Natural killer cell (primary cell): ENCODE data around the gene OR9K2. TPM values are rescaled to one million over a fixed set of nuclear protein-coding genes. Genes with fewer than 3 reads are reported as not detected.
A peak's percentile ranks its signal among the peaks of the same experiment; 100 is the strongest.
"Not testable (repeated sequence)": the region's sequence is repeated elsewhere in the genome, so short reads cannot be mapped to it uniquely, and the experiment has no call there.

Experiments
- ATAC-seq, 3 donors: fragments of 150-1000 bp in 2 of 3; fragments of 200-7000 bp in 1 of 3; cut with Tn5 transposase; 1 replicate in 1 of 3; 2 replicates in 2 of 3; pipeline ENCODE4 v1.10.0; 2021; ENCODE audit warnings: mild to moderate bottlenecking in 2 of 3, moderate library complexity in 2 of 3
- DNase-seq, 2 donors: peaks; one replicate each; pipeline versions ENCODE4 v3.0.0 to v3.0.0-alpha.2; 2013 to 2021; ENCODE audit warnings: mixed read lengths in 1 of 2
- H3K27ac ChIP-seq: one replicate; pipeline ENCODE4 v1.5.1; 2013; ENCODE audit warnings: mild to moderate bottlenecking, low read length
- H3K27me3 ChIP-seq: one replicate; pipeline ENCODE4 v1.6.1; 2013; ENCODE audit warnings: low read length; ENCODE audit not compliant: control insufficient read depth, insufficient read depth
- H3K36me3 ChIP-seq: one replicate; pipeline ENCODE4 v1.6.1; 2013; ENCODE audit warnings: low read length; ENCODE audit not compliant: control insufficient read depth, insufficient read depth
- H3K4me1 ChIP-seq: one replicate; pipeline ENCODE4 v1.6.1; 2013; ENCODE audit warnings: low read length; ENCODE audit not compliant: control insufficient read depth, insufficient read depth
- H3K4me3 ChIP-seq: one replicate; pipeline ENCODE4 v1.5.1; 2013; ENCODE audit warnings: low read length
- H3K9me3 ChIP-seq: one replicate; pipeline ENCODE4 v1.6.1; 2013; ENCODE audit warnings: low read length; ENCODE audit not compliant: control insufficient read depth, insufficient read depth
- H3K27ac Mint-ChIP-seq, 2 donors: one replicate each; pipeline ENCODE4 v1.8.0; 2022; ENCODE audit warnings: mild to moderate bottlenecking in 2 of 2, mixed read lengths in 2 of 2, moderate library complexity in 1 of 2
- H3K27me3 Mint-ChIP-seq, 2 donors: one replicate each; pipeline ENCODE4 v1.8.0; 2022; ENCODE audit warnings: low read depth in 2 of 2, mixed read lengths in 2 of 2
- H3K36me3 Mint-ChIP-seq: one replicate; pipeline ENCODE4 v1.8.0; 2022; ENCODE audit warnings: mixed read lengths
- H3K4me1 Mint-ChIP-seq, 2 donors: one replicate each; pipeline ENCODE4 v1.8.0; 2022; ENCODE audit warnings: mixed read lengths in 2 of 2
- H3K4me3 Mint-ChIP-seq: one replicate; pipeline ENCODE4 v1.8.0; 2022; ENCODE audit warnings: mild to moderate bottlenecking, moderate library complexity, mixed read lengths
- H3K9me3 Mint-ChIP-seq, 2 donors: one replicate each; pipeline ENCODE4 v1.8.0; 2022; ENCODE audit warnings: mixed read lengths in 2 of 2
- CTCF ChIP-seq: fragments of 200-600 bp; IDR thresholded peaks from one replicate; pipeline ENCODE4 v1.8.0; 2022; ENCODE audit warnings: antibody characterized with exemption
- WGBS: methylation state at CpG from one replicate; pipeline ENCODE4 v1.1.7; 2013; ENCODE audit warnings: missing lambda C conversion rate; ENCODE audit not compliant: insufficient coverage; 5-methylcytosine and 5-hydroxymethylcytosine counted together
- intact Hi-C: fragments of 100-400 bp; cut with micrococcal nuclease; formaldehyde crosslinking; loops from one replicate; pipeline ENCODE4 v1.14.2; 2022
- total RNA-seq, 4 donors: library from RNA; stranded (reverse); fragments of 120-200 nt in 1 of 4; gene quantifications; one replicate each; pipeline versions ENCODE4 v1.2.3 to v1.2.4, GENCODE V29; 2013 to 2022

Gene OR9K2
- total RNA-seq, 3 donors from 2014 or later (not counting 1 experiment from before 2014, with no cell fraction given) = not detected

- no peaks in the 10 kb centered on the region for H3K4me1 ChIP-seq
- WGBS = 67% methylated on average over 1 of the region's 1 CpG
- H3K36me3 ChIP-seq = no peaks in the 10 kb centered on the region
- intact Hi-C loops = no loop called here
- Mint-ChIP-seq H3K9me3 (no peaks in the 10 kb centered on the region), H3K27ac (no peak overlapping the region), H3K27me3 (peaks cover 47 to 60% of the 10 kb centered on the region in 2 donors), H3K4me3 (no peak overlapping the region), H3K36me3 (no peaks in the 10 kb centered on the region), H3K4me1 (no peaks in the 10 kb centered on the region)
- H3K4me3 ChIP-seq = no peak overlapping the region
- no peak for TF ChIP-seq CTCF
- no peaks in the 10 kb centered on the region for H3K9me3 ChIP-seq
- DNase-seq (no peak), ATAC-seq (no peak)
- H3K27ac ChIP-seq = no peak overlapping the region
- peaks cover 25% of the 10 kb centered on the region for H3K27me3 ChIP-seq
Measured at GRCh38 chr12:55132816-55133215, 6.6 kb downstream of the OR9K2 start.

- intact Hi-C loops = loop anchor here (1.0 to 5.0 kb wide), 3 partner anchors 150 to 441 kb away; no protein-coding TSS in a partner anchor
- Histone ChIP-seq H3K4me3 (no peak overlapping the region), H3K4me1 (no peaks in the 10 kb centered on the region), H3K36me3 (no peaks in the 10 kb centered on the region), H3K27ac (no peak overlapping the region), H3K9me3 (no peaks in the 10 kb centered on the region), H3K27me3 (no peaks in the 10 kb centered on the region)
- no peaks in the 10 kb centered on the region for H3K4me1 Mint-ChIP-seq
- ATAC-seq (peak in 1 of 3 donors; percentile 51), DNase-seq (peak in 1 of 2 donors; percentile 71)
- no peak overlapping the region for H3K4me3 Mint-ChIP-seq
- H3K27me3 Mint-ChIP-seq = peaks cover 27 to 37% of the 10 kb centered on the region in 2 donors
- H3K9me3 Mint-ChIP-seq = no peaks in the 10 kb centered on the region
- H3K27ac Mint-ChIP-seq = no peak overlapping the region
- no peaks in the 10 kb centered on the region for H3K36me3 Mint-ChIP-seq
- TF ChIP-seq CTCF = peak; percentile 75
- WGBS = 7% methylated on average over 1 of the region's 3 CpGs
Measured at GRCh38 chr12:55142669-55143565, 16.7 kb downstream of the OR9K2 start.

GRCh38 chr12:55143566-55143870, 17.3 kb downstream of the OR9K2 start:
- peaks cover 2% of the 10 kb centered on the region for H3K27me3 ChIP-seq
- TF ChIP-seq CTCF = peak; percentile 30
- no peaks in the 10 kb centered on the region for H3K9me3 Mint-ChIP-seq
- ATAC-seq (no peak), DNase-seq (no peak)
- H3K27me3 Mint-ChIP-seq = peaks cover 22 to 32% of the 10 kb centered on the region in 2 donors
- intact Hi-C loops = loop anchor here (1.0 to 5.0 kb wide), 3 partner anchors 150 to 441 kb away; no protein-coding TSS in a partner anchor
- H3K27ac ChIP-seq = no peak overlapping the region
- H3K4me1 Mint-ChIP-seq = no peaks in the 10 kb centered on the region
- H3K4me3 Mint-ChIP-seq = no peak overlapping the region
- no peak overlapping the region for H3K4me3 ChIP-seq
- WGBS = 50% methylated on average over 1 of the region's 1 CpG
- H3K9me3 ChIP-seq = no peaks in the 10 kb centered on the region
- H3K36me3 Mint-ChIP-seq = no peaks in the 10 kb centered on the region
- no peaks in the 10 kb centered on the region for H3K36me3 ChIP-seq
- no peak overlapping the region for H3K27ac Mint-ChIP-seq
- H3K4me1 ChIP-seq = no peaks in the 10 kb centered on the region

- H3K9me3 ChIP-seq, intact Hi-C loops, H3K36me3 ChIP-seq, DNase-seq, H3K4me1 Mint-ChIP-seq, H3K36me3 Mint-ChIP-seq, ATAC-seq, H3K9me3 Mint-ChIP-seq, H3K27me3 Mint-ChIP-seq, H3K27ac ChIP-seq, H3K4me3 ChIP-seq, H3K4me3 Mint-ChIP-seq, H3K4me1 ChIP-seq, H3K27ac Mint-ChIP-seq, H3K27me3 ChIP-seq: not testable (repeated sequence)
- WGBS = 91% methylated on average over 23 of the region's 24 CpGs
Measured at GRCh38 chr12:55167010-55167640, 40.9 kb downstream of the OR9K2 start.
